ENCODE results near the gene CLEC4A.

GRCh38 chr12:8081251-8081920 lies 42.0 kb upstream of the CLEC4A start:
- no peak for TF ChIP-seq GATA2 (IDR thresholded peaks at IDR 0.05; ENCODE audit: low read depth, low read length)
- no peak for TF ChIP-seq GATA3 (IDR thresholded peaks at IDR 0.05; ENCODE audit: low read depth, low read length)
